NOMO-1 treated with dmso at 0.1 percent for 144 hours (cell line): Measurements from ENCODE around the gene THSD4.

ENCODE experiments used
- DNase-seq: peaks from one replicate; lab custom pipeline; 2025; ENCODE audit not compliant: unreplicated experiment; lab: John Stamatoyannopoulos, UW

The THSD4 gene

DNA sequence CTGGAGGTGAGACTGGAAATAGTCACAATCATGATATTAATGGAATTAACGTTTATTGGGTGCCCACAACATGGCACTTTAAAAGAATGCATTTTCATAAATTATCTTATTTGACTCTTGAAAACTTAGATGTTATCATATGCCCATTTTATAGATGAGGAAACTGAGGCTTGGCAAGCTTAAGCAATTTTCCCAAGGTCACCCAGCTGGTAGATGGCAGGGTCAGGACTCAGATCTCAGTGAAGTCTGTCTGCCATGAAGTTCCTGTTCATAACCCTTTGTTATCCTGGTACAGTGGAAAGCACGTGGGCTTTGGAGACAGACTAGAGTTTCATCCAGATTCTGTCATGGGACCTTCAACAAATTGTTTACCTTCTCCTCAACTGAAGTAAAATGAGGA, 520.5 kb downstream of the THSD4 start:
- DNase-seq, result no peak

DNA sequence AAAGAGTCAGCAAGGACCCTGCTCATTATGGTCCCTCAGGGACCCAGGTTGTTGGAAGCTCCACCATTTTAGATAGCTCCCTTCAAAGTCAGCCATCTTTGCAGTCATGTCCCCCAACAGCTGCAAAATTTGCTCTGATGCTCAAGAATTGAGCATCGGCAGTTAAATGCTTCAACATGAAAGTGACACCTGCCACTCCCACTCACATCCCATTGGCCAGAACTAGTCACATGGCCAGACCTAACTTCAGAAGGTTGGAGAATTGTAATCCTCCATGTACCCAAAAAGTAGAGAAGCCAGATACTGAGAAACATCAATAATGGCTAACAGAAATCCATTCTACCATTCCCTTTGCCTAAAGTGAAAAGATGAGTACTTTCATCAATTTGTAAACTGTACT, 523.6 kb downstream of the THSD4 start:
- no peak for DNase-seq

DNA sequence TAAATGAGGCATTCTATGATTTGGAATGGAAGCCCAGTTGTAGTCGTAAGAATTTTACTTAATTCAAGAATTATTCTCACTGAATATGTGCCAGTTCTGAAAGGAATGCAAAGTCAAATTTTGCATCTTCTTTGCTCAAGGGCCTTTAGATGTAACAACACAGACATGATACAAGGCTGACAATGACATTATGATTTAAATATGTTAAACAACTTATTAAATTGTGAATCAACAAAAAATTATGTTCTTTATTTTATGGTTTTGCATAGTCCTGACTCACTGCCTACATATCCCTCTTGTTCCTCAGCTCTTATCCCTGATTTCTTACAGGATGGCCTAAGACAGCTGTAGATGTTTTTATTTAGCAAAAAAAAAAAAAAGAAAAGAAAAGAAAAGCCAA, 524.2 kb downstream of the THSD4 start:
- DNase-seq, result no peak

DNA sequence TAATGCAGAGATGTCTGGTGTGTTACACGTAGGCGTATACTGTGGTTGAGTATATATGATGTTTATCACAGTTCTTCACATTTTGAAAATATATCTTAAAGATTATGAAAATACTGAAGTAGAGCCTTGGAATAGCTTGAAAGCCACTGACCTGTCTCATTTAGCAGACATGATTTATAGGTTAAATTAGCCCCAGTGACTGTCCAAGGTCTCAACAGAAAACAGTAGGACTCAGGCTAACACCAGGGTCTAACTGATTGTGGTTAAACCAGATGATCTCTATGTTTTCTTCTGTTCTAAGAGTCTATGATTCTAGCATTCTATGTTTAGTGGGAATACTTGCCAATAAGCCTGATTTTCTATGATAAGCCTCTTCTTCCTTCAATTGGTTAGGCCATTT, 528.6 kb downstream of the THSD4 start:
- no peak for DNase-seq

DNA sequence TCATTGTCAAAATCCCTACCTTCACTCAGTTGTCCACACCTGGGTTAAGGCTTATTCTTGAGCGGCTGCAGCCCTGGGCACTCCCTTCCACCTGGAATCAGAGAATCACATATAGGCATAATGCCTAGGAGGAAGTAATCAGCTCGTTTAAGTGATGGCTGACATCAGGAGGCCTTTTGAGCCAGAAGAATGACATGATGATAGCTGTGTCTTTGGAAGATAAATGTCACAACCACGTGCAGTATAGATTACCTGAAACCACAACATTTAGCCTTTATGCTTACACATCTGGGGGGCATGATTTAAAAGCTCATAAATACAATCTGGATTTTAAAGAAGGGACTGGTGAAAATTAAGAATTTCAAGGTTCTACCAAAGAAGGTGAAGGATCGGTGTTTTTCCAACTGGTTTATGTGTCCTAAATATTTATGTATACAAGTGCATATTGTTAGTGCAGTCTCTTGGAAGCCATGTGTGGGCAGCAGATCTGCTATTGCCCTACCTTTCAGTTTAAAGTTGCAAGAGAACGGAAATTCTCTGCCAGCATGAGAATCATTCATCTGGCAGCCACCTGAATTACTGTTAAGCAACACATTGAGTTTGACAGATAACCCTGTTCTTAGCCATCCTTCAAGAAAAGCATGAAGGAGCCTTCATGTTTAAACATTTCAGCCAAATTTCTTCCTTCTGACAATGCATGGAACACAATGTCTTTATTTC, 531.7 kb downstream of the THSD4 start:
- no peak for DNase-seq

DNA sequence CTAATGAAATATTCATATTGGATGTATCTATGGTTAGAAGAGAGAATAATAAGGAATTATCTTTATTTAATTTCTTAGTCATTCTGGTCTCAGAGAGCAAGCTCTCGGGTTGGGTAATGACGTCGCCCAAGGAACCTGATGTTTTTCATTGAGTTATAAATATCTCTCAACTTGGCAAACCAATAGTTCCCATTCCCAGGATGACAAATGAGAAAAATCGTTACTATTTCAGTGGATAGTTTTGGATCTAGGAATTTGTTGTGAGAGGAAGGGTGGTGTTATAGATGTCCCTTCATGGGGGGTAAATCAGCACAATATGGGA, 532.2 kb downstream of the THSD4 start:
- DNase-seq, result no peak

DNA sequence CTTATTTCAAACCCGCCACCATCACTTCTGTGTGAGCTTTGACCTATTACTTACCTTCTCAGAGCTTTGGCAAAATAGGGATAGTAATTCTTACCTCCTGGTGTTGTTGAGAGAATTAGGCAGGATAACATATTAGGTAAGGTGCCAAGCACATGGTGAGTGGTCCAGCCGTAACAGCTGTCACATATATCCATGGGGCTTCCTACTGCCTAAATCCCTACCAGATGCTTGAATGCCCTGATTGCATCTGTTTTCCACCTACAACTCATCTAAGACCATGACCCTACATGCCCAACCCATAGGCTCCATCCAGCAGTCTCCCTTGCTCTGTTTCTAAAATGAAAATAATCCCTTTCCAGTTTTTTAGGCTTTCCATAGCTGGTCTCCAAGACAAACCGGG, 532.8 kb downstream of the THSD4 start:
- DNase-seq, result no peak

DNA sequence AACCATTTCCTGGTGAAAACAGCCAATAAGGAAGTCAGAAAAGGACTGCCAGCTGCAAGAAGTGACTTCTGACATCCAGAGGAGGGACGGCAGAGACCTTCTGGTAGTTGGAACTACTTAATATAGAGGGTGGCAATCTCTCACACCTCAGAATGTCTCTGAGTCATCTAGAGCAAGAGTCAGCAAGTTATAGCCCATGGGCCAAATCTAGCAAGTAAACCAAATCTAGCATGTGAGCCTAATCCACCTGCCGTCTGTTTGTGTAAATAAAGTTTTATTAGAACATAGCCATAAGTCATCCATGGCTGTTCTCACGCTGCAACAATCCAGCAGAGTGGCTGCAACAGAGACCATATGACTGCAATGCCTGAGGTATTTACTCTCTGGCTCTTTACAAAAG, 534.6 kb downstream of the THSD4 start:
- no peak for DNase-seq

DNA sequence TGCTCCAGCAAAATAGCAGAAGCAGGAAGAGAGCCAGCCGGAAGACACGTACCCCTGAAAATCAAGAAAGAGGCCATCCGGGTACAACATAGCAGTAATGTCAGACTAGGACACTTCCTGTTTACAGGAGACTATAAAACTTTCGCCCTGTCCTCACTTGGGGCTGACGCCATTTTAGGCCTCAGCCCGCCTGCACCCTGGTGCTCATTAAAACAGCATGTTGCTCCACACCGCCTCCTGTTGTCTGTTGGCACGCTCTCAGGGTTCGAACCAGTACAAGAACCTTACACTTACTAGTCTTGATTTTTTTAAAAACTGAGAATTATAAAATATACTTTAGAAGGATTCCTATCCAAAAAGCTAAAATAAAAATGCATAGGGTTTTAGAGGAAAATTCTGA, 535.3 kb downstream of the THSD4 start:
- DNase-seq, result no peak

DNA sequence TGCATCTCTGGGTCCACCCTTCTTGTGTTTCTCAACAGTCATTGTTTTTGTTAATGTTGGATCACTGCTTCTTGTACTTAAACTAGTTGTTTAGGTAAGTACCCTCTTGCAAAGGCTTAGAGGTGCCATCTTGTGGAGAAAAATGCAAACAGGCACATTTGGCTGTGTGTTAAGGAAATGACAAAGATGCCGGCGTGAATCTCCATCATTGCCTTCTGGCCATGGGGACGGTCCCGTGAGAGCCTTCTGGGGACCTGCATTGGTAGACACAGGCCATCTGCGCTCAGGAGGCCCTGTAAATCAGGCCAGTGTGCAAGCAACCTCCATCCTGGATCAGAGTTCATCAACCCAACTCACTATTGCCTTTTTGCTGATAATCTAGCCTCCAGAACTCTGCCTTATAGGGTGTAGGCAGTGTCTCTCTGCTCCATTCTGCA, 536.5 kb downstream of the THSD4 start:
- DNase-seq, result no peak

DNA sequence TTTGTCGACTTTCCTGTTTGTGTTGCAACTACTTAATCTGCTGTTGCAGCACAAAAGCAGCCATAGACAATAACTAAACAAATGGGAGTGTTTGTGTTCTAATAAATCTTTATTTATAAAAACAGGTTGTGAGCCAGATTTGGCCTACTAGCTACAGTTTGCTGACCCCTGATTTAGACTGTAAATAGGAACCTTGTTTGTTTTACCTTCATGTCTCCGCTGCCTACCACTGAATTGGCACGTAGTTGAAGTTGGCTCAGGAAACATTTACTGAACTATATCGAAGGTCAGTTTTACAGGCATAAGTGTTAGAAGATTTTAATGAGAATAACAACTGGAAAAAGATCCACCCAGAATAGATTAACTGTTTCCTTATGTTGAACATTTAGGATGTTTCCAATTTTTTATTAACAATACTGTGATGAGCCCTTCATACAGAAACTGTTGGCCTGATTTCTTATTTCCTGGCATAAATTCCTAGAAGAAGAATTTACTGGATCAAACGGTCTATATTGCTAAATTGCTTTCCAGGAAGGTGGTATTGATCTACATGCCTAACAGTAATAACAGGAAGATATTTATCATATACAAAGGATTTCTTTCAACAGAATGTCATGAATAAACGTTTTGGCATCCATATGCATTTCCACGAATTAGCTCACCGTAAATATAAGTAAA, 538.9 kb downstream of the THSD4 start:
- DNase-seq, result no peak

DNA sequence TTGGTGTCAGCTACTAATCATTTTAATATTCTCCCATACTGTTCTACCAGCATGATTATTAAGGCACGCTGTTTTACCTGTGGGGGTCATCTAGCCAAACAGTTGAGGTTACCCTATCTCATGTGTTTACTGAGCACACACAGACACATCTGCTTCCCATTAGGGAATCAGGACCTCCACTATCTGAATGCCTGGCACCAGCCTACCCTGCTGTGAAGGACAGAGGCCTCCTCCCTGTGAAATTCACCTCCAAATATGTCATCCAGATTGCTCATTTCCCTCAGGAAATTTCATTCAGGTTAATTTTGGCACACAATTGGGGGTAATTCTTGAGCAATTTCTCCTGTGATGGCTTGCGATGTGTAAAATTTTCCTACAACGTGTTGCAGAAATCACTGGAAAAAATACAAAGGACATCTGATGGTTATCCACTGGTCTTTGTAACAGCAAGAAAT, 539.5 kb downstream of the THSD4 start:
- no peak for DNase-seq

DNA sequence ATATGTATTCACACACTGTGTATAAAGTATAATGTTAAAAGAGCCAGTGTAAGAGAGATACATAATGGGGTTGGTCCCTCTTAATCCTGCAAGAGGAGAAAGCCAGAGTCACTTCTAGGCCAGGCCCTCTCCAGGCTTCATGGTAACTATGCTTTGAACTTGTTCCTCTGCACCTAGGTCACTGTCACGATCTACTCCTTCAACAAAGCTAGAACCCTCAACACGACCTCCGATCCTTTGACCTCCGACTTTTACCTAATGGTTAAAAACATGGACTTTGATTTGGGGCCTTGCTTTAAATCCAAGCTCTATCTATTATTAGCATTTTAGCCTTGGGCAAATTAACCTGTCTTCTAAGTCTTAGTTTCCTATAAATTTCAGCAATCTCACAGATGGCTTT, 541.2 kb downstream of the THSD4 start:
- DNase-seq, result no peak

DNA sequence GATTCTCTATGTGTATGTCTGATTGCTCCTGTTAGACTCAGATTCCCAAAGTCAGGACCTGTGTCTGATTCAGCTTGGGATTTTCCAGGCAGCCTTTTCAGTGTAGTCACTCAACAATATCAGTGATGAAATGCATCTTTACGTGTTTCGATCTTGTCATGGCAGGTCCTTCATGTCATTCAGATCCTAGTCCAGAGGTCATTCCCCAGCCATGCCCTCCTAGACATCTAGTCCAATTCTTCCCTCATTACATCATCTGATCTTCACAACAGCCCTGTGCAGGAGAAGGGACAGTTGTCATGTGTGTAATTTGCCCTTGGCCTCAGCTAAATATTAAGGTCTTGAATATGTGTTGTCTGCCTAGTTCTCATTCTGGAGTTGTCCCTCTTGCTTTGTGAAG, 541.9 kb downstream of the THSD4 start:
- no peak for DNase-seq

DNA sequence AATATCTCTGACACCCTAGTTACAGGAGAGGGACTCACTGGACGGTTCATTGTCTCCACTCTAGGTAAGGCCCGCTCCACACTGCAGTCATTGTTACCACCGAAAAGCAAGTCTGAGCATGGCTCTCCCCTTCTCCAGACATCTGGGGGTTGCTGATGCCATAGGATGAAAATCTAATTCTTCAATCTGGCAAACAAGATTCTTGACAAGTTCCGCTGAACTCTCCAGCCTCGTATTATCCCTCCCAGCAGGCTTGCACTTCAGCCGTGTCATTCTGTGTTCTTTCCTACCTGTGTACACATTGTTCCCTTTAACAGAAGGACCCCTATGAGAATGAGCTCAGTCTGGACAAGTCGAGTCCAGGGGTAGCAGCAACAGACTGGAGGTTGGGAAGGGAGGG, 542.8 kb downstream of the THSD4 start:
- DNase-seq, result no peak

DNA sequence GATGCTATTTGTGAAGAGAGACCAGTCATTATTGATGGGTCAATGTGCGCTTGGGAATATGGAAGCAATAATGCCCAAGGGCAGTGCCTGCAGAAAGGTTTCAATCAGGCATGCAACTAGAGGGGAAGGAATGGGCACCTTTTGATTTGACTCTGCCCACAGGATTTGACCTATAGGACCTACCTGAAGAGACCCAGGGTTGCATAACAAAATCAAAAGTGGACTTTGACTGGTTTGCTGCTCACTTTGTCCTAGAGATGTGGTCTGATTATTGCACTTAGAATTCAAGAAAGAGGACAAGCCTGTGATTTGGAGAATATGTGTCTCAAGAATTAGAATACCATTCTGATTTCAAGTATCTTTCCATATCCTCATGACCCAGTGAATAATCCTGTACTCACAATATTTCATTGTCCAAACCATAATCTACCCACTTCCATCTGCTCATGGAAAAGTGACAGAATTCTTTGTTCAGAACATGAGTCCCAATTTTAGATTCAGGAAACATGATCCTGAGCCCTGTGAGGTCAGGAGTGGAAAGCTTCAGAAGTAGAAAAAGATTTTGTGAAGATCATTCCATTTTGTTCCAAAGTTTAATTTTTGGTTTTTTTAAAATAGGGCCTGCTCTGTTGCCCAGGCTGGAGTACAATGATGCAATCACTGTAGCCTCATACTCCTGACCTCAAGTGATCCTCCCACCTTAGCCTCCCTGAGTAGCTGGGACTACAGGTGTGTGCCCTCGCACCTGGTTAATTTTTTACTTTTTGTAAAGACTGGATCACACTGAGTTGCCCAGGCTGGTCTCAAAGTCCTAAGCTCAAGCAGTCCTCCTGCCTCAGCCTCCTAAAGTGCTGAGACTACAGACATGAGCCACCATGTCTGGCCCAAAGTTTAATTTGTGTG, 543.8 kb downstream of the THSD4 start:
- DNase-seq, result no peak

DNA sequence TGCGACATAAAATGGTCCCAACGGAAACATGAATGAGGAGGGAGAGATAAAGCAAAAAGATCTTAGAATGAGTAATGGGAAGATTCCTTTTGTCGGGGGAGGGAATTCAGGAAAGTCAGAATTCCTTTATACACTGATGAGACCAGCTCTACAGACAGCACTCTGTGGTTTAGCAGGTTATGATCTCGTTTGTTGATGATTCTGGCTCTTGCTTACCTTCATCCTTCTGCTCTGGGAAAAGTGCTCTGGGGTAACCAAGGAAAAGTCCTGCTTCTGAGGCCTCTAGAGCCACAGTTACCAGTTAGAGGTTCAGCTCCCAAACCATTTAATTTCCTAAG, 544.4 kb downstream of the THSD4 start:
- no peak for DNase-seq

DNA sequence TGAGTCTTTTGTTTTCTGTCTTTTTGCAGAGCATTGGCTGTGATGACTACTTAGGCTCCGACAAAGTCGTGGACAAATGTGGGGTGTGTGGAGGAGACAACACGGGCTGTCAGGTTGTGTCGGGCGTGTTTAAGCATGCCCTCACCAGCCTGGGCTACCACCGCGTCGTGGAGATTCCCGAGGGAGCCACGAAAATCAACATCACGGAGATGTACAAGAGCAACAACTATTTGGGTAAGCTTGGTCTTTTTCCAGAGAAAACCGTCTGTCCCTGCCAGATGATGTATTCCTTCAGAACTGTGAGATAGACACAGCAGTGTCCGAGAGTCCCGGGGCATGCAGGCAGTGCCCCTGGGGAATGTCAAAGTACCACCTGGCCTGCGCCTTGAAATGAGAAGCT, 545.2 kb downstream of the THSD4 start:
- no peak for DNase-seq

DNA sequence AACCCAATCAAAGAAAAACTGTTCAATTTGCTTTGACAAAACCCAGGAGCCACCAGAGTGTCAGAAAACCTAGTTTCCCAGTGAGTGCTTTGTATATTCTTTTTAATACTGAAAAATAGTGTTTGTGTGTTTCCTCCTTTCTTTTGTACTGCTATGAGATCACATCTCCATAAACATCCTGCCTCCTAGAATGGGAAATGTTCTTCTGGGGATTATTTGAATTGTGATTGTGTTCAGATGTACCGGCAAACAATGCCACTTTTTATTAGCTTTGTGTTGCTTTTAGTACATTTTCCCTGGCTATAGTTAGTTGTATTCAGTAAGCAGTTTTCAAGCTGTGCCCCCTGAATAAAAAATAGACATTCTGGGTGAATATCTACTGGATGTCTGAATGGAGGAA, 547.0 kb downstream of the THSD4 start:
- no peak for DNase-seq

DNA sequence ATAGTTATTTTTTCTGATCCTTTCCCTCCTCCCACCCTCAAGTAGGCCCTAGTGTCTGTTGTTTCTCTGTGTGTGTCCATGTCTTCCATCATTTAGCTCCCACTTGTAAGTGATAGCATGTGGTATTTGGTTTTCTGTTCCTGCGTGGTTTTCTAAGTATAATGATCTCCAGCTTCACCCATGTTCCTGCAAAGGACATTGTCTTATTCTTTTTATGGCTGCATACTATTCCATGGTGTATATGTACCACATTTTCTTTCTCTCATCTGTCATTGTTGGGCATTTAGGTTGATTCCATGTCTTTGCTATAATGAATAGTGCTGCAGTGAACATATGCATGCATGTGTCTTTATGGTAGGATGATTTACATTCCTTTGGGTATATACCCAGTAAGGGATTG, 549.4 kb downstream of the THSD4 start:
- DNase-seq, result no peak

DNA sequence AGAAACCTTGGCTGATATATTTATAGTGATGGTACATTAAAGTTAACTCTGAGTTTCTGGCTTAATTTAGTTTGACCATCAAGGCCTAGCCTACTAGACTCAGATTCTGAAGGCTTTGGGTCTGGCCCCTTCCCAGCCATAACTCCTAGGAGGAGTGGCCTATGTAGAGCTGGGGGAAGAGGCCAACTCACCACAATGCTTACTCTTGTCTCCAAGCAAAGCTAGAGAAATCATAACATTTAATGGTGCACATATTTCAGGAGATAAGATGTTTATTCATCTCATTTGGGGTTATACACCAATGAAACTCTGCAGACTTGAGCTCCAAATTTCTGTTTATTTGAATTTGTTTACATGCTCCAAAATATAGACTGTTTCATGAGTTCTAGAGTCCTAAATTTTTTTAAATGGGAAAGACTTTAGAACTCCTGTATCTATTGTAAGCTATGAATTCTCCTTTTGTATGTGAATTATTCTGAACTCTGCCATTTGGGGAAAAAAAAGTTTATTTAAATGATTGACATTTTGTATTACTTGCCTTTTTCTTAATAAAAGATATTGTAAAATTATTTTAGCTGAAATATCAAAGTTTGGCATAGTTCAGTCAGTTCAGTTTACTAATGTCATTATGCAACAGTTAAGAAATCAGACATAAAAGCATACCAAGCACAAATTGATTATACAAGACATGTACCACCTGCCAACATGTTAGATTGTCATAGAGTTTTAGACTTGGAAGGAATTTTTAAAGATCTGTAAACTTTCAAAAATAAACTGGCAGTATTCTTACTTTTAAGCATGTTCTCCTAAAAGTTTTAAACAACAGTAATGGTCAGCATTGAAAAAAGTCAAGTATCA, 551.7 kb downstream of the THSD4 start:
- no peak for DNase-seq
